ENCODE measurements around the gene ERGIC1.

DNA sequence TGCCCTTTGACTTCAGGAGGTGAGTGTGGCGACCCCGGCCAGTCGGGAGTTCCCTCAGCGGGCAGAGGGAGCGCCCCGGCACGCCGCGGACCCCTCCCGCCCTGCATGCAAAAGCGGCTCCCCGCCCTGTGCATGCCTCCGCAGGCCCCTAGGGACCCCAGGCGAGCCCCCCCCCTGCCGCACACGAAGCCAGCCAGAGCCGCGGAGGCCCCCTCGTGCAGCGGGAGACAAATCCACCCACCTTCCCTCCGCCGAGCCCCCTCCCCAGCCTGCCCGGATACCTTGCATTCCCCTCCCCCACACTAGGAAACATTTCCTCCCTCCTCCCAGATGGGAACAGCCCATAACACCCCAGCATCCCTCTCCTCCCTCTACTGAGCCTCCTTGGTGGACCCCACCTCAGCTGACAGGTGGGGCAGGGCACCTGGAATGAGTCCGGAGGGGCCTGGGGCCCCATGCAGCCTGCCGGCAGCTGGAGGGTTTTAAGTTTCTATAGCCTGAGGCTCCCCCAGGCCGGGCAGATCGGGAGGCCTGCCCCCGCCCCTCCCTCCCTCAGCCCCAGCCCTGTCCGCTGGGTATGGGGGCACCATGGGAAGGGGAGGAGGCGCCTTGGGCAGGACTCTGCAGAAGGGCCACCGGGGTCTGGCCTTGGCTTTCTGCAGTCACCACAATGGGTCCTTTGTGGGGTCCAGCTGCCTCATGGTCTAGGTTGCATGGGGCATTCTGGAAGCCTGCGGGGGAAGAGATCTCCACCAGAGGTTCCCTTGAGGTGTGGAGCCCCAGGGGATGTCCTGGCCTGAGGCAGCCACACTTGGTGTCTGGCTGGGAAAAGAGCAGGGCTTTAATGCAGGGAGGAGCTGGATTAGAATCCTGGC, 601 bp downstream of the ERGIC1 start:
- TF ChIP-seq, protein P1, sequence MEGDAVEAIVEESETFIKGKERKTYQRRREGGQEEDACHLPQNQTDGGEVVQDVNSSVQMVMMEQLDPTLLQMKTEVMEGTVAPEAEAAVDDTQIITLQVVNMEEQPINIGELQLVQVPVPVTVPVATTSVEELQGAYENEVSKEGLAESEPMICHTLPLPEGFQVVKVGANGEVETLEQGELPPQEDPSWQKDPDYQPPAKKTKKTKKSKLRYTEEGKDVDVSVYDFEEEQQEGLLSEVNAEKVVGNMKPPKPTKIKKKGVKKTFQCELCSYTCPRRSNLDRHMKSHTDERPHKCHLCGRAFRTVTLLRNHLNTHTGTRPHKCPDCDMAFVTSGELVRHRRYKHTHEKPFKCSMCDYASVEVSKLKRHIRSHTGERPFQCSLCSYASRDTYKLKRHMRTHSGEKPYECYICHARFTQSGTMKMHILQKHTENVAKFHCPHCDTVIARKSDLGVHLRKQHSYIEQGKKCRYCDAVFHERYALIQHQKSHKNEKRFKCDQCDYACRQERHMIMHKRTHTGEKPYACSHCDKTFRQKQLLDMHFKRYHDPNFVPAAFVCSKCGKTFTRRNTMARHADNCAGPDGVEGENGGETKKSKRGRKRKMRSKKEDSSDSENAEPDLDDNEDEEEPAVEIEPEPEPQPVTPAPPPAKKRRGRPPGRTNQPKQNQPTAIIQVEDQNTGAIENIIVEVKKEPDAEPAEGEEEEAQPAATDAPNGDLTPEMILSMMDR (IDR thresholded peaks at IDR 0.05) = peak in 2 of 4 experiments; percentile 10 to 29
- TF ChIP-seq POLR2A (IDR thresholded peaks at IDR 0.05) = no peak
- TF ChIP-seq POLR2AphosphoS5 (IDR thresholded peaks at IDR 0.05) = peak; percentile 38
- no peak for TF ChIP-seq EP300 (IDR thresholded peaks at IDR 0.05)

Measured in gastroesophageal sphincter (tissue), 3 donors.